H9 (cell line): ENCODE measurements around the gene HRAS. TPM values are rescaled to one million over a fixed set of nuclear protein-coding genes. Genes with fewer than 3 reads are reported as not detected.

Source experiments
- DNase-seq: peaks from one replicate; pipeline ENCODE4 v3.0.0-alpha.2; 2017
- H2AFZ ChIP-seq: one replicate; pipeline ENCODE4 v1.6.1; 2013; ENCODE audit warnings: mild to moderate bottlenecking, low read length, control low read depth, moderate library complexity
- H2AK5ac ChIP-seq: 2 replicates; pipeline ENCODE4 v1.6.1; 2013; ENCODE audit warnings: low read length, control low read depth, mixed read lengths; ENCODE audit not compliant: insufficient read length
- H2BK120ac ChIP-seq: one replicate; pipeline ENCODE4 v1.6.1; 2013; ENCODE audit warnings: low read depth, mild to moderate bottlenecking, low read length, control low read depth, inconsistent platforms; ENCODE audit not compliant: poor library complexity, severe bottlenecking
- H2BK12ac ChIP-seq: 2 replicates; pipeline ENCODE4 v1.6.1; 2013; ENCODE audit warnings: low read length, control low read depth, mixed read lengths, low read depth; ENCODE audit not compliant: insufficient read length
- H2BK15ac ChIP-seq: 2 replicates; pipeline ENCODE4 v1.6.1; 2013; ENCODE audit warnings: low read depth, low read length, control low read depth
- H2BK20ac ChIP-seq: one replicate; pipeline ENCODE4 v1.6.1; 2013; ENCODE audit warnings: low read depth, mild to moderate bottlenecking, low read length, control low read depth, inconsistent platforms; ENCODE audit not compliant: poor library complexity, severe bottlenecking
- H2BK5ac ChIP-seq: 2 replicates; pipeline ENCODE4 v1.6.1; 2013; ENCODE audit warnings: low read length, control low read depth, mixed read lengths; ENCODE audit not compliant: insufficient read length
- H3K14ac ChIP-seq: 2 replicates; pipeline ENCODE4 v1.6.1; 2013; ENCODE audit warnings: low read length, control low read depth; ENCODE audit not compliant: insufficient read depth
- H3K18ac ChIP-seq: 2 replicates; pipeline ENCODE4 v1.6.1; 2013; ENCODE audit warnings: low read depth, mild to moderate bottlenecking, mixed read lengths, low read length, control low read depth; ENCODE audit not compliant: insufficient read length
- H3K23ac ChIP-seq: 2 replicates; pipeline ENCODE4 v1.6.1; 2013; ENCODE audit warnings: low read length, control low read depth, mixed read lengths, low read depth; ENCODE audit not compliant: insufficient read length
- H3K23me2 ChIP-seq: 2 replicates; pipeline ENCODE4 v1.6.1; 2013; ENCODE audit warnings: low read depth, mild to moderate bottlenecking, mixed read lengths, low read length, control low read depth; ENCODE audit not compliant: insufficient read length, poor library complexity, severe bottlenecking
- H3K27ac ChIP-seq: 2 replicates; pipeline ENCODE4 v1.5.1; 2013; ENCODE audit warnings: low read length, control low read depth, mixed read lengths, low read depth; ENCODE audit not compliant: insufficient read length
- H3K27me3 ChIP-seq: 2 replicates; pipeline ENCODE4 v1.6.1; 2013; ENCODE audit warnings: low read length, control low read depth, inconsistent platforms; ENCODE audit not compliant: insufficient read depth
- H3K4ac ChIP-seq: 2 replicates; pipeline ENCODE4 v1.6.1; 2013; ENCODE audit warnings: low read depth, mild to moderate bottlenecking, control low read depth, inconsistent platforms, low read length, moderate library complexity
- H3K4me1 ChIP-seq: 2 replicates; pipeline ENCODE4 v1.6.1; 2013; ENCODE audit warnings: low read length, control low read depth, inconsistent platforms; ENCODE audit not compliant: insufficient read depth
- H3K4me2 ChIP-seq: 2 replicates; pipeline ENCODE4 v1.6.1; 2013; ENCODE audit warnings: low read length, control low read depth, mixed read lengths; ENCODE audit not compliant: insufficient read length, insufficient read depth
- H3K56ac ChIP-seq: 2 replicates; pipeline ENCODE4 v1.6.1; 2013; ENCODE audit warnings: low read depth, mild to moderate bottlenecking, mixed read lengths, low read length, control low read depth; ENCODE audit not compliant: insufficient read length
- H3K79me1 ChIP-seq: 2 replicates; pipeline ENCODE4 v1.6.1; 2013; ENCODE audit warnings: low read depth, mild to moderate bottlenecking, moderate library complexity, low read length, control low read depth, inconsistent platforms; ENCODE audit not compliant: insufficient read depth, poor library complexity, severe bottlenecking
- H3K79me2 ChIP-seq: 2 replicates; pipeline ENCODE4 v1.6.1; 2013; ENCODE audit warnings: low read length, control low read depth, inconsistent platforms; ENCODE audit not compliant: insufficient read depth
- H3K9ac ChIP-seq: 2 replicates; pipeline ENCODE4 v1.6.1; 2013; ENCODE audit warnings: low read length, control low read depth, mixed read lengths; ENCODE audit not compliant: insufficient read length; ENCODE audit errors: extremely low read depth
- H3K9me3 ChIP-seq: one replicate; pipeline ENCODE4 v1.6.1; 2013; ENCODE audit warnings: low read depth, low read length, inconsistent platforms; ENCODE audit not compliant: control insufficient read depth
- H3T11ph ChIP-seq: one replicate; pipeline ENCODE4 v1.6.1; 2013; ENCODE audit warnings: mild to moderate bottlenecking, low read length, control low read depth, inconsistent platforms
- H4K20me1 ChIP-seq: one replicate; pipeline ENCODE4 v1.6.1; 2013; ENCODE audit not compliant: control insufficient read depth, insufficient read length, insufficient read depth
- H4K5ac ChIP-seq: 2 replicates; pipeline ENCODE4 v1.6.1; 2013; ENCODE audit warnings: low read depth, mild to moderate bottlenecking, mixed read lengths, low read length, control low read depth; ENCODE audit not compliant: insufficient read length
- H4K8ac ChIP-seq: replicated peaks from 2 replicates; pipeline ENCODE4 v1.6.1; 2013; ENCODE audit warnings: low read length, control low read depth, mixed read lengths, low read depth; ENCODE audit not compliant: insufficient read length
- H4K91ac ChIP-seq: 2 replicates; pipeline ENCODE4 v1.6.1; 2013; ENCODE audit warnings: low read depth, mild to moderate bottlenecking, moderate library complexity, mixed read lengths, low read length, control low read depth; ENCODE audit not compliant: insufficient read length
- H3K27ac Mint-ChIP-seq, 3 experiments: 2 replicates in 2 of 3; 3 replicates in 1 of 3; pipeline ENCODE4 v1.8.0; 2020 to 2021; ENCODE audit warnings: mixed read lengths in 3 of 3, mild to moderate bottlenecking in 1 of 3, moderate library complexity in 1 of 3
- H3K27me3 Mint-ChIP-seq: 2 replicates; pipeline ENCODE4 v1.8.0; 2021; ENCODE audit warnings: low read depth, mild to moderate bottlenecking, moderate library complexity, mixed read lengths
- H3K36me3 Mint-ChIP-seq, 3 experiments: 2 replicates in 2 of 3; 3 replicates in 1 of 3; pipeline ENCODE4 v1.8.0; 2020 to 2021; ENCODE audit warnings: low read depth in 3 of 3, mixed read lengths in 3 of 3; ENCODE audit not compliant: insufficient read depth in 1 of 3
- H3K4me1 Mint-ChIP-seq, 2 experiments: 2 replicates each; pipeline ENCODE4 v1.8.0; 2020; ENCODE audit warnings: mixed read lengths in 2 of 2
- H3K4me3 Mint-ChIP-seq, 2 experiments: 2 replicates in 1 of 2; 3 replicates in 1 of 2; pipeline ENCODE4 v1.8.0; 2020 to 2021; ENCODE audit warnings: mild to moderate bottlenecking in 2 of 2, mixed read lengths in 2 of 2, moderate library complexity in 1 of 2
- H3K9me3 Mint-ChIP-seq, 2 experiments: 2 replicates in 1 of 2; 3 replicates in 1 of 2; pipeline ENCODE4 v1.8.0; 2020; ENCODE audit warnings: mild to moderate bottlenecking in 2 of 2, mixed read lengths in 2 of 2, moderate library complexity in 1 of 2
- WGBS: extraction: QIAGEN DNeasy Blood & Tissue Kit; methylation state at CpG from one replicate; pipeline ENCODE4 v1.1.7; 2013; ENCODE audit warnings: missing lambda C conversion rate, low lambda C conversion rate, mixed read lengths; ENCODE audit not compliant: insufficient read length; ENCODE audit errors: extremely low coverage; 5-methylcytosine and 5-hydroxymethylcytosine counted together
- total RNA-seq: library from RNA; stranded (reverse); gene quantifications from 2 replicates; pipeline ENCODE4 v1.2.1, GENCODE V29; 2021
- TF ChIP-seq, protein P1 (sequence below): fragments of 200-600 bp; sonication (generic); conservative IDR thresholded peaks from 3 replicates; pipeline ENCODE4 v1.8.0; 2021; ENCODE audit warnings: antibody characterized with exemption, mild to moderate bottlenecking

The HRAS gene
- total RNA-seq, 1 experiment from 2014 or later: 61.8 TPM

- Histone ChIP-seq H2AK5ac (no peak overlapping the region), H4K5ac (no peak overlapping the region), H3K23me2 (peaks cover 3% of the 10 kb centered on the region), H3K18ac (no peak overlapping the region), H4K20me1 (no peaks in the 10 kb centered on the region), H3K14ac (no peak overlapping the region), H3K79me2 (no peaks in the 10 kb centered on the region), H2BK12ac (no peak overlapping the region), H2BK120ac (no peak overlapping the region), H4K91ac (no peak overlapping the region), H3K4me1 (no peaks in the 10 kb centered on the region), H3K27me3 (no peaks in the 10 kb centered on the region), H4K8ac (no peak overlapping the region), H3K23ac (no peak overlapping the region), H2AFZ (no peak overlapping the region), H3K79me1 (no peaks in the 10 kb centered on the region), H3K9ac (no peak overlapping the region), H3K4me2 (no peak overlapping the region), H3K56ac (no peak overlapping the region), H2BK5ac (no peak overlapping the region), H2BK15ac (no peak overlapping the region), H3K4ac (no peak overlapping the region), H3T11ph (no peak overlapping the region), H3K9me3 (no peaks in the 10 kb centered on the region), H3K27ac (no peak overlapping the region), H2BK20ac (no peak overlapping the region)
- H3K27ac Mint-ChIP-seq: no peak overlapping the region
- H3K36me3 Mint-ChIP-seq: peaks cover 33 to 43% (median 41%) of the 10 kb centered on the region in 3 experiments
- TF ChIP-seq, protein P1, sequence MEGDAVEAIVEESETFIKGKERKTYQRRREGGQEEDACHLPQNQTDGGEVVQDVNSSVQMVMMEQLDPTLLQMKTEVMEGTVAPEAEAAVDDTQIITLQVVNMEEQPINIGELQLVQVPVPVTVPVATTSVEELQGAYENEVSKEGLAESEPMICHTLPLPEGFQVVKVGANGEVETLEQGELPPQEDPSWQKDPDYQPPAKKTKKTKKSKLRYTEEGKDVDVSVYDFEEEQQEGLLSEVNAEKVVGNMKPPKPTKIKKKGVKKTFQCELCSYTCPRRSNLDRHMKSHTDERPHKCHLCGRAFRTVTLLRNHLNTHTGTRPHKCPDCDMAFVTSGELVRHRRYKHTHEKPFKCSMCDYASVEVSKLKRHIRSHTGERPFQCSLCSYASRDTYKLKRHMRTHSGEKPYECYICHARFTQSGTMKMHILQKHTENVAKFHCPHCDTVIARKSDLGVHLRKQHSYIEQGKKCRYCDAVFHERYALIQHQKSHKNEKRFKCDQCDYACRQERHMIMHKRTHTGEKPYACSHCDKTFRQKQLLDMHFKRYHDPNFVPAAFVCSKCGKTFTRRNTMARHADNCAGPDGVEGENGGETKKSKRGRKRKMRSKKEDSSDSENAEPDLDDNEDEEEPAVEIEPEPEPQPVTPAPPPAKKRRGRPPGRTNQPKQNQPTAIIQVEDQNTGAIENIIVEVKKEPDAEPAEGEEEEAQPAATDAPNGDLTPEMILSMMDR: no peak
- DNase-seq: no peak
- no peak overlapping the region for H3K4me3 Mint-ChIP-seq
- peaks cover 2% of the 10 kb centered on the region for H3K27me3 Mint-ChIP-seq
- H3K9me3 Mint-ChIP-seq: peaks cover 27% of the 10 kb centered on the region in 2 experiments
- no CpG with 5 or more reads among the region's 6 CpGs for WGBS
- peaks cover 3 to 4% of the 10 kb centered on the region in 2 experiments; a peak in 3 of 4 replicates for H3K4me1 Mint-ChIP-seq
Measured at GRCh38 chr11:515131-515530, 20.2 kb downstream of the HRAS start.
